ENCODE data around the gene ZNF549. TPM values are rescaled to one million over a fixed set of nuclear protein-coding genes. Genes with fewer than 3 reads are reported as not detected.
A peak's percentile ranks its signal among the peaks of the same experiment; 100 is the strongest.

Gene ZNF549
- total and polyA plus RNA-seq, 11 donors, result 2.5 to 5.2 (median 3.7) TPM

- ATAC-seq (peak; percentile 16 to 61 (median 50)), DNase-seq (peak; percentile 42 to 64 (median 58))
- Histone ChIP-seq H3K27ac (peak overlapping the region in 11 of 12 donors; percentile 66 to 90 (median 79)), H3K36me3 (peaks cover 2 to 18% (median 13%) of the 10 kb centered on the region in 9 donors), H3K27me3 (no peaks in the 10 kb centered on the region), H3K9me3 (peaks cover 0 to 39% (median 14%) of the 10 kb centered on the region in 12 donors), H3K4me3 (peak overlapping the region; percentile 63 to 98 (median 82)), H3K4me1 (peaks cover 5 to 42% (median 16%) of the 10 kb centered on the region in 12 donors)
- no peak for TF ChIP-seq CTCF (IDR thresholded peaks at IDR 0.05)
- TF ChIP-seq POLR2A (IDR thresholded peaks at IDR 0.05), result no peak
- intact Hi-C loops (cut with DNase I), result no loop called here
- 12 to 41% (median 17%) methylated on average over 22 to 23 of the region's 23 CpGs for WGBS, 4 donors
Measured at GRCh38 chr19:57560049-57560491, 32.9 kb downstream of the ZNF549 start.

- H3K4me3 ChIP-seq, result no peak overlapping the region
- H3K36me3 ChIP-seq, result no peaks in the 10 kb centered on the region
- H3K27me3 ChIP-seq, result no peaks in the 10 kb centered on the region
- 36 to 63% (median 48%) methylated on average over 1 of the region's 1 CpG for WGBS, 4 donors
- TF ChIP-seq CTCF (IDR thresholded peaks at IDR 0.05) (no peak), POLR2A (IDR thresholded peaks at IDR 0.05) (no peak)
- DNase-seq (no peak), ATAC-seq (no peak)
- no peak overlapping the region for H3K27ac ChIP-seq
- intact Hi-C loops (cut with DNase I), result no loop called here
- H3K9me3 ChIP-seq, result peaks cover 2 to 74% (median 45%) of the 10 kb centered on the region in 12 donors
- peaks cover 0 to 19% (median 6%) of the 10 kb centered on the region in 12 donors for H3K4me1 ChIP-seq
Measured at GRCh38 chr19:57563547-57563946, 36.4 kb downstream of the ZNF549 start.

GRCh38 chr19:57566396-57567265 is 39.5 kb downstream of the ZNF549 start:
- peaks cover 0 to 7% (median 0%) of the 10 kb centered on the region in 9 donors for H3K36me3 ChIP-seq

More at GRCh38 chr19:57566396-57567265, 39.5 kb downstream of the ZNF549 start:
- H3K27ac ChIP-seq, result no peak overlapping the region
- intact Hi-C loops (cut with DNase I), result no loop called here
- no peak for DNase-seq
- peaks cover 3 to 100% (median 72%) of the 10 kb centered on the region in 12 donors for H3K9me3 ChIP-seq
- 50 to 65% (median 60%) methylated on average over 7 of the region's 7 CpGs for WGBS, 4 donors
- no peak overlapping the region for H3K4me3 ChIP-seq
- ATAC-seq, result no peak
- no peaks in the 10 kb centered on the region for H3K4me1 ChIP-seq
- TF ChIP-seq CTCF (IDR thresholded peaks at IDR 0.05) (no peak), POLR2A (IDR thresholded peaks at IDR 0.05) (no peak)
- no peaks in the 10 kb centered on the region for H3K27me3 ChIP-seq

Data from heart left ventricle (tissue), 16 donors.